Erythroblast (primary cell): ENCODE results near the gene UPP2.

Source experiments
- GATA1 ChIP-seq: IDR thresholded peaks from 2 replicates; pipeline ENCODE4 v1.6.1; 2011; ENCODE audit warnings: low read depth, mild to moderate bottlenecking, control low read depth, low read length, moderate library complexity
- POLR2A ChIP-seq: IDR thresholded peaks from 2 replicates; pipeline ENCODE4 v1.6.1; 2011; ENCODE audit warnings: mild to moderate bottlenecking, low read length

DNA sequence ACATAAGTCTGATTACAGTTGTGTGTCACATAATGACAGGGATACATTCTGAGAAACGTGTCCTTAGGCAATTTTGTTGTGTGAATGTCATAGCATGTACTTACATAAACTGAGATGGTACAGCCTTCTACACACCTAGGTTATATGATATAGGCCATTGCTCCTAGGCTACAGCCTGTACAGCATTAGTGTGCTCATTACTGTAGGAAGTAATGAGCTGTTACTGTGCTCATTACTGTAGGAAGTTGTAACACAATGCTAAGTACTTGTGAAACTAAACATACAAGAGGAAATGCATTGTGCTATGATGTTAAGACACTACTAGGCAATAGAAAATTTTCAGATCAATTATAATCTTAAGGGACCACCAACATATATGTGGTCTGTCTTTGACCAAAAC is 72.8 kb downstream of the UPP2 start:
- TF ChIP-seq POLR2A: no peak
- no peak for TF ChIP-seq GATA1
